IPS-18c (cell line): Measurements from ENCODE around the gene ZSCAN18.
"Not testable (repeated sequence)": the region's sequence is repeated elsewhere in the genome, so short reads cannot be mapped to it uniquely, and the experiment has no call there.

Experiments
- H3K4me3 ChIP-seq: 2 replicates; pipeline ENCODE4 v1.7.0; 2013; ENCODE audit warnings: low read depth, mild to moderate bottlenecking, low read length, moderate library complexity; ENCODE audit not compliant: insufficient read depth
- H3K9me3 ChIP-seq: one replicate; pipeline ENCODE4 v1.6.1; 2013; ENCODE audit warnings: mild to moderate bottlenecking, low read length, moderate library complexity; ENCODE audit not compliant: control insufficient read depth, insufficient read depth

The ZSCAN18 gene

GRCh38 chr19:58097781-58098681 lies at the start of gene ZSCAN18:
TSS of gene ZSCAN18 (minus strand) at chr19:58098231. CDS start at chr19:58090267, 7,964 bp downstream.
- no peaks in the 10 kb centered on the region for H3K9me3 ChIP-seq
- H3K4me3 ChIP-seq = peak within 1 kb of the TSS; percentile 91

- peaks cover 21% of the 10 kb centered on the region for H3K9me3 ChIP-seq
- not testable (repeated sequence) for H3K4me3 ChIP-seq
Observed at GRCh38 chr19:58147475-58147874, 49.4 kb upstream of the ZSCAN18 start.

- peaks cover 25% of the 10 kb centered on the region for H3K9me3 ChIP-seq
Observed at GRCh38 chr19:58145849-58146248, 47.8 kb upstream of the ZSCAN18 start.

GRCh38 chr19:58134244-58134643 lies 36.2 kb upstream of the ZSCAN18 start:
- H3K9me3 ChIP-seq = peaks cover 49% of the 10 kb centered on the region

More at GRCh38 chr19:58145849-58146248, 47.8 kb upstream of the ZSCAN18 start:
- no peak overlapping the region for H3K4me3 ChIP-seq

GRCh38 chr19:58129284-58129683 lies 31.3 kb upstream of the ZSCAN18 start:
- H3K4me3 ChIP-seq = no peak overlapping the region
- H3K9me3 ChIP-seq = peaks cover 69% of the 10 kb centered on the region

More at GRCh38 chr19:58134244-58134643, 36.2 kb upstream of the ZSCAN18 start:
- no peak overlapping the region for H3K4me3 ChIP-seq

- H3K4me3 ChIP-seq = peak overlapping the region; percentile 29; the same call in 1 of the 2 replicates
- peaks cover 68% of the 10 kb centered on the region for H3K9me3 ChIP-seq
Observed at GRCh38 chr19:58128041-58128685, 30.1 kb upstream of the ZSCAN18 start.

GRCh38 chr19:58123354-58123753 lies 25.3 kb upstream of the ZSCAN18 start:
- Histone ChIP-seq H3K4me3 (no peak overlapping the region; the same call in 1 of the 2 replicates), H3K9me3 (peaks cover 55% of the 10 kb centered on the region)

- Histone ChIP-seq H3K4me3 (peak overlapping the region; percentile 24; the same call in 1 of the 2 replicates), H3K9me3 (peaks cover 34% of the 10 kb centered on the region)
Observed at GRCh38 chr19:58118979-58119733, 21.1 kb upstream of the ZSCAN18 start.

- H3K4me3 ChIP-seq = peak overlapping the region; percentile 9; the same call in 1 of the 2 replicates
- H3K9me3 ChIP-seq = peaks cover 31% of the 10 kb centered on the region
Observed at GRCh38 chr19:58117841-58118575, 20.0 kb upstream of the ZSCAN18 start.

GRCh38 chr19:58108546-58108817 lies 10.5 kb upstream of the ZSCAN18 start:
- Histone ChIP-seq H3K4me3 (no peak overlapping the region), H3K9me3 (peaks cover 26% of the 10 kb centered on the region)

- Histone ChIP-seq H3K4me3 (no peak overlapping the region; the same call in 1 of the 2 replicates), H3K9me3 (peaks cover 25% of the 10 kb centered on the region)
Observed at GRCh38 chr19:58107778-58108545, 9.9 kb upstream of the ZSCAN18 start.

- Histone ChIP-seq H3K9me3 (peaks cover 2% of the 10 kb centered on the region), H3K4me3 (peak overlapping the region; percentile 59)
Observed at GRCh38 chr19:58098682-58098998, 609 bp upstream of the ZSCAN18 start.

- Histone ChIP-seq H3K9me3 (no peaks in the 10 kb centered on the region), H3K4me3 (peak overlapping the region; percentile 91)
Observed at GRCh38 chr19:58097349-58097748, 682 bp downstream of the ZSCAN18 start.

- Histone ChIP-seq H3K9me3 (no peaks in the 10 kb centered on the region), H3K4me3 (peak overlapping the region; percentile 91; the same call in 1 of the 2 replicates)
Observed at GRCh38 chr19:58096884-58097283, 1.1 kb downstream of the ZSCAN18 start.

GRCh38 chr19:58095328-58095727 lies 2.7 kb downstream of the ZSCAN18 start:
- H3K4me3 ChIP-seq = no peak overlapping the region
- H3K9me3 ChIP-seq = no peaks in the 10 kb centered on the region

- Histone ChIP-seq H3K4me3 (no peak overlapping the region), H3K9me3 (no peaks in the 10 kb centered on the region)
Observed at GRCh38 chr19:58093071-58093470, 5.0 kb downstream of the ZSCAN18 start.
